Smooth muscle cell (in vitro differentiated cells): ENCODE results near the gene FADS6. TPM values are rescaled to one million over a fixed set of nuclear protein-coding genes. Genes with fewer than 3 reads are reported as not detected.
"Not testable (repeated sequence)": the region's sequence is repeated elsewhere in the genome, so short reads cannot be mapped to it uniquely, and the experiment has no call there.

Experiments
- DNase-seq: peaks from one replicate; lab custom pipeline; 2025; ENCODE audit not compliant: unreplicated experiment; lab: John Stamatoyannopoulos, UW
- H2AFZ ChIP-seq: fragments of 200-600 bp; sonication (generic); 2 replicates; pipeline ENCODE4 v1.6.0; 2016; ENCODE audit warnings: antibody characterized with exemption, low read depth, mild to moderate bottlenecking
- H3F3A ChIP-seq: fragments of 200-600 bp; sonication (generic); 2 replicates; pipeline ENCODE4 v1.6.0; 2017; ENCODE audit warnings: antibody characterized with exemption, low read depth
- H3K27ac ChIP-seq: fragments of 200-600 bp; sonication (generic); 2 replicates; pipeline ENCODE4 v1.5.1; 2016; ENCODE audit warnings: low read depth, mild to moderate bottlenecking
- H3K27me3 ChIP-seq: fragments of 200-600 bp; sonication (generic); 2 replicates; pipeline ENCODE4 v1.6.1; 2016; ENCODE audit warnings: low read depth, mild to moderate bottlenecking
- H3K36me3 ChIP-seq: fragments of 200-600 bp; sonication (generic); 2 replicates; pipeline ENCODE4 v1.5.1; 2016; ENCODE audit warnings: low read depth
- H3K4me1 ChIP-seq: fragments of 200-600 bp; sonication (generic); 2 replicates; pipeline ENCODE4 v1.5.1; 2016; ENCODE audit warnings: low read depth
- H3K4me2 ChIP-seq: fragments of 200-600 bp; sonication (generic); 2 replicates; pipeline ENCODE4 v1.6.0; 2016; ENCODE audit warnings: mild to moderate bottlenecking
- H3K4me3 ChIP-seq: fragments of 200-600 bp; sonication (generic); 2 replicates; pipeline ENCODE4 v1.5.1; 2016; ENCODE audit warnings: mild to moderate bottlenecking
- H3K79me2 ChIP-seq: fragments of 200-600 bp; sonication (generic); 2 replicates; pipeline ENCODE4 v1.6.0; 2016; ENCODE audit warnings: low read depth, mild to moderate bottlenecking
- H3K9ac ChIP-seq: fragments of 200-600 bp; sonication (generic); 2 replicates; pipeline ENCODE4 v1.6.0; 2016; ENCODE audit warnings: low read depth
- H3K9me3 ChIP-seq: fragments of 200-600 bp; sonication (generic); replicated peaks from 2 replicates; pipeline ENCODE4 v1.5.1; 2016; ENCODE audit warnings: low read depth
- H4K20me1 ChIP-seq: fragments of 200-600 bp; sonication (generic); 2 replicates; pipeline ENCODE4 v1.6.0; 2016; ENCODE audit warnings: low read depth
- CTCF ChIP-seq: fragments of 200-600 bp; sonication (generic); IDR thresholded peaks from 2 replicates; pipeline ENCODE4 v1.5.1; 2017; ENCODE audit warnings: borderline replicate concordance, mild to moderate bottlenecking, antibody characterized with exemption; ENCODE audit not compliant: insufficient read depth, poor library complexity, severe bottlenecking
- WGBS: methylation state at CpG from one replicate; pipeline ENCODE4 v1.1.7; 2016; ENCODE audit warnings: low lambda C conversion rate; 5-methylcytosine and 5-hydroxymethylcytosine counted together
- polyA plus RNA-seq: library from polyadenylated mRNA; unstranded; fragments of >200 nt; fragmentation: Nextera tagmentation; extraction: Ambion mirVana; gene quantifications from 2 replicates; pipeline ENCODE4 v1.2.1, GENCODE V29; 2016
- total RNA-seq: library from RNA; depleted of rRNA; stranded (reverse); fragments of >200 nt; gene quantifications from 2 replicates; pipeline ENCODE4 v1.2.3, GENCODE V29; 2014

FADS6 gene
- total and polyA plus RNA-seq, 2 experiments from 2014 or later, result not detected

DNA sequence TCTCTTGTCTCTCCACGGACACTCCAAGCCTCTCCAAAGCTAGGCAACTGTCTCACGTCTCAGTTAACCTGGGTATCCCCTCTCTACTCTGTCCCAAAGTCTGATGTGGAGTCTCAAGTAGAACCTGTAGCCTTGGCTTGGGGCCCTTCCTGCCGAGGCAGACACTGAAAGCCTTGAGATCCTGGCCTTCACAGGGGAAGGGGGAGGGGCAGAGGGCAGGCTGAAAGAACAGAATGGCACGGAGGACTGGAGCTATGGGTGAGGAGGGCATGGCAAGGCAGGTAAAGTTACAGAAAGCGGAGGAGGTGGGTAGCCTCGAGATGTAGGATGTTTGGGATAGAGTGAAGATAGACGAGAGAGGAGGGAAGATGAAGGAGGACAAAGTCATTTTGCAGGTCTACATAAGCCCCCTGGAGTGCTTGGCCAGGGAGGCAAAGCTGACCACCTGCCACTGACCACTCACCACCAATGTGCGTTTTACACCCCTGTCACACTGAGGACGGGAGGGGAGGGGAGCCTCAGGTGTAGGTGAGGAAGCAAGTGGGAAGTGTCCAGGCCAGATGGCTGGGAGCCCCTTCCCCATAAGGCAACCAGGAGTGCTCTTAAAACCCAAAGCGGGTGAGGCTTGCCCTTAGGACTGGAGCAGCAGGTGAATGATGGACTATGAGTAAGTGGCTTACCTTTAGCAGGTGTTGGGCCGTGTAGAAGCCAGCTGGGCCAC lies 21.9 kb downstream of the FADS6 start:
- H2AFZ ChIP-seq, result no peak overlapping the region
- H4K20me1 ChIP-seq, result no peaks in the 10 kb centered on the region
- H3K4me1 ChIP-seq, result peaks cover 12% of the 10 kb centered on the region
- no peaks in the 10 kb centered on the region for H3F3A ChIP-seq
- no peaks in the 10 kb centered on the region for H3K27me3 ChIP-seq
- no peak for TF ChIP-seq CTCF
- H3K79me2 ChIP-seq, result no peaks in the 10 kb centered on the region
- H3K4me2 ChIP-seq, result peak overlapping the region; percentile 93
- H3K4me3 ChIP-seq, result no peak overlapping the region
- H3K9me3 ChIP-seq, result no peaks in the 10 kb centered on the region
- no peak overlapping the region for H3K9ac ChIP-seq
- DNase-seq, result no peak
- no peaks in the 10 kb centered on the region for H3K36me3 ChIP-seq
- 84% methylated on average over 11 of the region's 11 CpGs for WGBS
- no peak overlapping the region for H3K27ac ChIP-seq

- Histone ChIP-seq H3K27me3 (no peaks in the 10 kb centered on the region), H3K27ac (no peak overlapping the region), H3K4me1 (peaks cover 12% of the 10 kb centered on the region), H3K4me2 (no peak overlapping the region), H2AFZ (no peak overlapping the region), H3K79me2 (no peaks in the 10 kb centered on the region), H3K9me3 (no peaks in the 10 kb centered on the region), H3K9ac (no peak overlapping the region), H3K4me3 (no peak overlapping the region), H3F3A (no peaks in the 10 kb centered on the region), H3K36me3 (no peaks in the 10 kb centered on the region), H4K20me1 (no peaks in the 10 kb centered on the region)
- WGBS, result 82% methylated on average over 3 of the region's 3 CpGs
- no peak for DNase-seq
- TF ChIP-seq CTCF, result no peak
Measured at GRCh38 chr17:74870512-74870911, 22.9 kb downstream of the FADS6 start.

- H2AFZ ChIP-seq, H3K36me3 ChIP-seq, H4K20me1 ChIP-seq, H3K79me2 ChIP-seq, H3F3A ChIP-seq, H3K27ac ChIP-seq, H3K9me3 ChIP-seq, DNase-seq, H3K4me2 ChIP-seq, H3K27me3 ChIP-seq, H3K9ac ChIP-seq, H3K4me3 ChIP-seq: not testable (repeated sequence)
- WGBS, result 95% methylated on average over 9 of the region's 9 CpGs
- H3K4me1 ChIP-seq, result peaks cover 12% of the 10 kb centered on the region
Measured at GRCh38 chr17:74870028-74870427, 23.4 kb downstream of the FADS6 start.

DNA sequence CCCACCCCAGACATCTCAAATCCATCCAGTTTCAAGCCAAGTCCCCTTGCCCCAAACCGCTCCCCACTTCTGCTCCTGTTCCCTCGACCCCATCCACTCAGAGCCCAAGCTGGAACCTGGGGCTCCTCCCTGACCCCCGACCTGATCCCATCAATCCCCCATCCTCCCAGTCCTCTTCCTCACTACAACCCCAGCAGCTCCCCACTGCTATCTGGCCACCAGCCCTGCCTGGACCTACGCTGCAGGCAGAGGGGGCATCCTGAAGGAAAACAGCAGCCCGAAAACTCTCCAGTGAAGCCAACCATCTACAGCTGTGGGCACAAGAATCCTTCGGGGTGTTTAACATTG lies 24.6 kb downstream of the FADS6 start:
- Histone ChIP-seq H3K4me3 (no peak overlapping the region), H3K79me2 (no peaks in the 10 kb centered on the region), H3K27ac (no peak overlapping the region), H3K36me3 (no peaks in the 10 kb centered on the region), H3K9me3 (no peaks in the 10 kb centered on the region), H4K20me1 (no peaks in the 10 kb centered on the region), H3F3A (no peaks in the 10 kb centered on the region), H3K4me1 (peaks cover 9% of the 10 kb centered on the region), H3K27me3 (no peaks in the 10 kb centered on the region), H2AFZ (no peak overlapping the region), H3K4me2 (no peak overlapping the region), H3K9ac (no peak overlapping the region)
- no peak for DNase-seq
- no peak for TF ChIP-seq CTCF
- 96% methylated on average over 6 of the region's 6 CpGs for WGBS
